ENCODE measurements around the gene PAOX.
"Not testable (repeated sequence)": the region's sequence is repeated elsewhere in the genome, so short reads cannot be mapped to it uniquely, and the experiment has no call there.

Gene PAOX

GRCh38 chr10:133361773-133362441 is 17.2 kb upstream of the PAOX start:
- H3K27me3 ChIP-seq (ENCODE audit: control insufficient read depth, insufficient read depth, low read length), result no peaks in the 10 kb centered on the region
- H3K36me3 ChIP-seq (ENCODE audit: control insufficient read depth, insufficient read depth, low read length), result peaks cover 15% of the 10 kb centered on the region
- no peak overlapping the region for H3K4me3 ChIP-seq (ENCODE audit: low read length)
- H3K4me1 ChIP-seq (ENCODE audit: control insufficient read depth, insufficient read depth, low read length), result no peaks in the 10 kb centered on the region
- H3K9ac ChIP-seq (ENCODE audit: low read length), result no peak overlapping the region
- H3K27ac ChIP-seq (ENCODE audit: low read depth, low read length), result no peak overlapping the region

- no peaks in the 10 kb centered on the region for H3K27me3 ChIP-seq (ENCODE audit: control insufficient read depth, insufficient read depth, low read length)
- peaks cover 15% of the 10 kb centered on the region for H3K36me3 ChIP-seq (ENCODE audit: control insufficient read depth, insufficient read depth, low read length)
- no peak overlapping the region for H3K27ac ChIP-seq (ENCODE audit: low read depth, low read length)
- H3K4me1 ChIP-seq (ENCODE audit: control insufficient read depth, insufficient read depth, low read length), result no peaks in the 10 kb centered on the region
- no peak overlapping the region for H3K4me3 ChIP-seq (ENCODE audit: low read length)
- no peak overlapping the region for H3K9ac ChIP-seq (ENCODE audit: low read length)
Observed at GRCh38 chr10:133362846-133363245, 16.2 kb upstream of the PAOX start.

GRCh38 chr10:133364645-133365431 is 14.2 kb upstream of the PAOX start:
- H3K27me3 ChIP-seq (ENCODE audit: control insufficient read depth, insufficient read depth, low read length), result no peaks in the 10 kb centered on the region
- H3K36me3 ChIP-seq (ENCODE audit: control insufficient read depth, insufficient read depth, low read length), result peaks cover 32% of the 10 kb centered on the region
- no peak overlapping the region for H3K27ac ChIP-seq (ENCODE audit: low read depth, low read length)
- H3K4me1 ChIP-seq (ENCODE audit: control insufficient read depth, insufficient read depth, low read length), result no peaks in the 10 kb centered on the region
- H3K4me3 ChIP-seq (ENCODE audit: low read length), result no peak overlapping the region
- no peak overlapping the region for H3K9ac ChIP-seq (ENCODE audit: low read length)

- no peaks in the 10 kb centered on the region for H3K4me1 ChIP-seq (ENCODE audit: control insufficient read depth, insufficient read depth, low read length)
- peaks cover 37% of the 10 kb centered on the region for H3K36me3 ChIP-seq (ENCODE audit: control insufficient read depth, insufficient read depth, low read length)
- no peak overlapping the region for H3K4me3 ChIP-seq (ENCODE audit: low read length)
- H3K27ac ChIP-seq (ENCODE audit: low read depth, low read length), result no peak overlapping the region
- H3K27me3 ChIP-seq (ENCODE audit: control insufficient read depth, insufficient read depth, low read length), result no peaks in the 10 kb centered on the region
- H3K9ac ChIP-seq (ENCODE audit: low read length), result no peak overlapping the region
Observed at GRCh38 chr10:133365461-133366129, 13.5 kb upstream of the PAOX start.

GRCh38 chr10:133366130-133366478 is 13.0 kb upstream of the PAOX start:
- no peak overlapping the region for H3K27ac ChIP-seq (ENCODE audit: low read depth, low read length)
- no peak overlapping the region for H3K9ac ChIP-seq (ENCODE audit: low read length)
- H3K36me3 ChIP-seq (ENCODE audit: control insufficient read depth, insufficient read depth, low read length), result peaks cover 37% of the 10 kb centered on the region
- no peak overlapping the region for H3K4me3 ChIP-seq (ENCODE audit: low read length)
- H3K27me3 ChIP-seq (ENCODE audit: control insufficient read depth, insufficient read depth, low read length), result no peaks in the 10 kb centered on the region
- no peaks in the 10 kb centered on the region for H3K4me1 ChIP-seq (ENCODE audit: control insufficient read depth, insufficient read depth, low read length)

- Histone ChIP-seq H3K9ac (ENCODE audit: low read length) (no peak overlapping the region), H3K27me3 (ENCODE audit: control insufficient read depth, insufficient read depth, low read length) (no peaks in the 10 kb centered on the region), H3K36me3 (ENCODE audit: control insufficient read depth, insufficient read depth, low read length) (peaks cover 37% of the 10 kb centered on the region), H3K27ac (ENCODE audit: low read depth, low read length) (no peak overlapping the region), H3K4me3 (ENCODE audit: low read length) (no peak overlapping the region), H3K4me1 (ENCODE audit: control insufficient read depth, insufficient read depth, low read length) (no peaks in the 10 kb centered on the region)
Observed at GRCh38 chr10:133366751-133367150, 12.3 kb upstream of the PAOX start.

GRCh38 chr10:133367461-133367860 is 11.6 kb upstream of the PAOX start:
- H3K4me1 ChIP-seq (ENCODE audit: control insufficient read depth, insufficient read depth, low read length); H3K4me3 ChIP-seq (ENCODE audit: low read length); H3K27ac ChIP-seq (ENCODE audit: low read depth, low read length); H3K27me3 ChIP-seq (ENCODE audit: control insufficient read depth, insufficient read depth, low read length); H3K9ac ChIP-seq (ENCODE audit: low read length): not testable (repeated sequence)
- peaks cover 37% of the 10 kb centered on the region for H3K36me3 ChIP-seq (ENCODE audit: control insufficient read depth, insufficient read depth, low read length)

- Histone ChIP-seq H3K27ac (ENCODE audit: low read depth, low read length) (no peak overlapping the region), H3K36me3 (ENCODE audit: control insufficient read depth, insufficient read depth, low read length) (peaks cover 37% of the 10 kb centered on the region), H3K4me3 (ENCODE audit: low read length) (no peak overlapping the region), H3K9ac (ENCODE audit: low read length) (no peak overlapping the region), H3K27me3 (ENCODE audit: control insufficient read depth, insufficient read depth, low read length) (no peaks in the 10 kb centered on the region), H3K4me1 (ENCODE audit: control insufficient read depth, insufficient read depth, low read length) (peaks cover 2% of the 10 kb centered on the region)
Observed at GRCh38 chr10:133368153-133368552, 10.9 kb upstream of the PAOX start.

- H3K4me1 ChIP-seq (ENCODE audit: control insufficient read depth, insufficient read depth, low read length), result peaks cover 2% of the 10 kb centered on the region
- H3K36me3 ChIP-seq (ENCODE audit: control insufficient read depth, insufficient read depth, low read length), result peaks cover 34% of the 10 kb centered on the region
- no peak overlapping the region for H3K27ac ChIP-seq (ENCODE audit: low read depth, low read length)
Observed at GRCh38 chr10:133370030-133370786, 8.9 kb upstream of the PAOX start.

GRCh38 chr10:133372507-133372906 is 6.6 kb upstream of the PAOX start:
- no peak overlapping the region for H3K9ac ChIP-seq (ENCODE audit: low read length)
- peak overlapping the region; percentile 46 for H3K4me3 ChIP-seq (ENCODE audit: low read length)
- peaks cover 22% of the 10 kb centered on the region for H3K36me3 ChIP-seq (ENCODE audit: control insufficient read depth, insufficient read depth, low read length)
- peaks cover 2% of the 10 kb centered on the region for H3K4me1 ChIP-seq (ENCODE audit: control insufficient read depth, insufficient read depth, low read length)
- H3K27me3 ChIP-seq (ENCODE audit: control insufficient read depth, insufficient read depth, low read length), result no peaks in the 10 kb centered on the region
- H3K27ac ChIP-seq (ENCODE audit: low read depth, low read length), result no peak overlapping the region

More at GRCh38 chr10:133370030-133370786, 8.9 kb upstream of the PAOX start:
- Histone ChIP-seq H3K9ac (ENCODE audit: low read length) (no peak overlapping the region), H3K4me3 (ENCODE audit: low read length) (no peak overlapping the region), H3K27me3 (ENCODE audit: control insufficient read depth, insufficient read depth, low read length) (no peaks in the 10 kb centered on the region)

GRCh38 chr10:133373174-133374090 is 5.6 kb upstream of the PAOX start, which contains the start of gene ECHS1:
Gene ECHS1 (minus strand): TSS chr10:133373354. CDS start chr10:133373333, 21 bp downstream.
- Histone ChIP-seq H3K27ac (ENCODE audit: low read depth, low read length) (peak within 1 kb of the TSS; percentile 70), H3K4me3 (ENCODE audit: low read length) (peak within 1 kb of the TSS; percentile 84), H3K4me1 (ENCODE audit: control insufficient read depth, insufficient read depth, low read length) (peaks cover 2% of the 10 kb centered on the region), H3K9ac (ENCODE audit: low read length) (no peak within 1 kb of the TSS), H3K27me3 (ENCODE audit: control insufficient read depth, insufficient read depth, low read length) (no peaks in the 10 kb centered on the region), H3K36me3 (ENCODE audit: control insufficient read depth, insufficient read depth, low read length) (peaks cover 17% of the 10 kb centered on the region)
